ENCODE measurements around the gene HMCN2.

The HMCN2 gene

GRCh38 chr9:130295431-130295830 lies 29.9 kb downstream of the HMCN2 start:
- H3K36me3 ChIP-seq (ENCODE audit: control insufficient read depth in 1 of 2, insufficient read depth in 2 of 2, low read length in 2 of 2), result peaks cover 0 to 29% of the 10 kb centered on the region in 2 donors
- no peaks in the 10 kb centered on the region for H3K27me3 ChIP-seq (ENCODE audit: low read depth, low read length)
- no peaks in the 10 kb centered on the region for H3K9me3 ChIP-seq (ENCODE audit: control insufficient read depth in 1 of 2, low read length in 2 of 2)
- no peak overlapping the region for H3K4me3 ChIP-seq (ENCODE audit: low read depth in 1 of 2, low read length in 2 of 2)
- no peaks in the 10 kb centered on the region for H3K4me1 ChIP-seq (ENCODE audit: control insufficient read depth in 1 of 2, insufficient read depth in 2 of 2, low read length in 2 of 2)
- H3K27ac ChIP-seq (ENCODE audit: low read length), result no peak overlapping the region

- Histone ChIP-seq H3K4me3 (ENCODE audit: low read depth in 1 of 2, low read length in 2 of 2) (no peak overlapping the region), H3K4me1 (ENCODE audit: control insufficient read depth in 1 of 2, insufficient read depth in 2 of 2, low read length in 2 of 2) (peaks cover 2 to 7% of the 10 kb centered on the region in 2 donors), H3K9me3 (ENCODE audit: control insufficient read depth in 1 of 2, low read length in 2 of 2) (no peaks in the 10 kb centered on the region), H3K27me3 (ENCODE audit: low read depth, low read length) (no peaks in the 10 kb centered on the region), H3K36me3 (ENCODE audit: control insufficient read depth in 1 of 2, insufficient read depth in 2 of 2, low read length in 2 of 2) (peaks cover 0 to 30% of the 10 kb centered on the region in 2 donors), H3K27ac (ENCODE audit: low read length) (no peak overlapping the region)
These were observed 30.6 kb downstream of the HMCN2 start for GRCh38 chr9:130295945-130296782.

- H3K9me3 ChIP-seq (ENCODE audit: control insufficient read depth in 1 of 2, low read length in 2 of 2), result no peaks in the 10 kb centered on the region
- no peak overlapping the region for H3K4me3 ChIP-seq (ENCODE audit: low read depth in 1 of 2, low read length in 2 of 2)
- H3K36me3 ChIP-seq (ENCODE audit: control insufficient read depth in 1 of 2, insufficient read depth in 2 of 2, low read length in 2 of 2), result peaks cover 0 to 30% of the 10 kb centered on the region in 2 donors
- no peaks in the 10 kb centered on the region for H3K27me3 ChIP-seq (ENCODE audit: low read depth, low read length)
- peaks cover 4 to 12% of the 10 kb centered on the region in 2 donors for H3K4me1 ChIP-seq (ENCODE audit: control insufficient read depth in 1 of 2, insufficient read depth in 2 of 2, low read length in 2 of 2)
- no peak overlapping the region for H3K27ac ChIP-seq (ENCODE audit: low read length)
These were observed 31.2 kb downstream of the HMCN2 start for GRCh38 chr9:130296783-130297055.

GRCh38 chr9:130297371-130297770 lies 31.8 kb downstream of the HMCN2 start:
- Histone ChIP-seq H3K36me3 (ENCODE audit: control insufficient read depth in 1 of 2, insufficient read depth in 2 of 2, low read length in 2 of 2) (peaks cover 0 to 30% of the 10 kb centered on the region in 2 donors), H3K4me3 (ENCODE audit: low read depth in 1 of 2, low read length in 2 of 2) (no peak overlapping the region), H3K27ac (ENCODE audit: low read length) (no peak overlapping the region), H3K4me1 (ENCODE audit: control insufficient read depth in 1 of 2, insufficient read depth in 2 of 2, low read length in 2 of 2) (peaks cover 4 to 18% of the 10 kb centered on the region in 2 donors), H3K27me3 (ENCODE audit: low read depth, low read length) (no peaks in the 10 kb centered on the region), H3K9me3 (ENCODE audit: control insufficient read depth in 1 of 2, low read length in 2 of 2) (no peaks in the 10 kb centered on the region)

- Histone ChIP-seq H3K36me3 (ENCODE audit: control insufficient read depth in 1 of 2, insufficient read depth in 2 of 2, low read length in 2 of 2) (peaks cover 0 to 28% of the 10 kb centered on the region in 2 donors), H3K27me3 (ENCODE audit: low read depth, low read length) (no peaks in the 10 kb centered on the region), H3K4me3 (ENCODE audit: low read depth in 1 of 2, low read length in 2 of 2) (no peak overlapping the region), H3K27ac (ENCODE audit: low read length) (no peak overlapping the region), H3K9me3 (ENCODE audit: control insufficient read depth in 1 of 2, low read length in 2 of 2) (no peaks in the 10 kb centered on the region), H3K4me1 (ENCODE audit: control insufficient read depth in 1 of 2, insufficient read depth in 2 of 2, low read length in 2 of 2) (peaks cover 4 to 32% of the 10 kb centered on the region in 2 donors)
These were observed 33.2 kb downstream of the HMCN2 start for GRCh38 chr9:130298662-130299279.

GRCh38 chr9:130299785-130300615 lies 34.4 kb downstream of the HMCN2 start:
- peaks cover 4 to 44% of the 10 kb centered on the region in 2 donors for H3K4me1 ChIP-seq (ENCODE audit: control insufficient read depth in 1 of 2, insufficient read depth in 2 of 2, low read length in 2 of 2)
- no peak overlapping the region for H3K4me3 ChIP-seq (ENCODE audit: low read depth in 1 of 2, low read length in 2 of 2)
- peaks cover 0 to 22% of the 10 kb centered on the region in 2 donors for H3K36me3 ChIP-seq (ENCODE audit: control insufficient read depth in 1 of 2, insufficient read depth in 2 of 2, low read length in 2 of 2)
- H3K9me3 ChIP-seq (ENCODE audit: control insufficient read depth in 1 of 2, low read length in 2 of 2), result no peaks in the 10 kb centered on the region
- H3K27ac ChIP-seq (ENCODE audit: low read length), result peak overlapping the region; percentile 68
- no peaks in the 10 kb centered on the region for H3K27me3 ChIP-seq (ENCODE audit: low read depth, low read length)

- H3K27ac ChIP-seq (ENCODE audit: low read length), result peak overlapping the region; percentile 68
- peaks cover 10 to 52% of the 10 kb centered on the region in 2 donors for H3K4me1 ChIP-seq (ENCODE audit: control insufficient read depth in 1 of 2, insufficient read depth in 2 of 2, low read length in 2 of 2)
These were observed 35.2 kb downstream of the HMCN2 start for GRCh38 chr9:130300739-130301138.

DNA sequence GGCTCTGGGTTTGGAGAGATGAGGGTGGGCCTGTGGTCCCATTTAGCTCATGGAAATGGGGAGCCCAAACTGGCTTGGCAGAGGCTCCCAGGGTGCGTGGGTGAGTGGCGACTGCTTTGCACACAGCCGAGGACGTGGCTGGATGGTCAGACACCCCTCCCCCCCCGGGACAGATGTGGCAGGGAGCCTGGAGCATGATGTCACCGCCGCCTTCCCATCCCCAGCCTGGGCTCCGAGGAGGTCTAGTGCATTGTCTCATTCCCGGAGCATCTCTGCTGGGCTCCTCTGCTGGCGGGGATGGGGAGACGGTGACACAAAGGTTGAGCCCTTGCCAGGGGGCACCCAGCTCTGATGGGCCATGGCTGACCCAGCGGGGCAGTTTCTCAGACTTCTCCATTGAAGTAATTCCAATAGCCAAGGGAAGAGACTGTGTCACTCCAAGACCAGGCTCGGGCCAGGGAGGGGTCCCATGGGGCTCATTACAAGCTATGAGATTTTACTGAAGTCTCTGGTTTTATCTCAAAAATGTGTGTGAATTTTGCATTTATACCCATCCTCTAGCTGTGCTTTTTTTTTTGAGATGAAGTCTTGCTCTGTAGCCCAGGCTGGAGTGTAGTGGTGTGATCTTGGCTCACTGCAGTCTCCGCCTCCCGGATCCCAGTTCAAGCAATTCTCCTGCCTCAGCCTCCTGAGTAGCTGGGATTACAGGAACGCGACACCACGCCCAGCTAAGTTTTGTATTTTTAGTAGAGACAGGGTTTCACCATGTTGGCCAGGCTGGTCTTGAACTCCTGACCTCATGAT lies 36.1 kb downstream of the HMCN2 start:
- no peaks in the 10 kb centered on the region for H3K9me3 ChIP-seq (ENCODE audit: control insufficient read depth in 1 of 2, low read length in 2 of 2)
- peaks cover 10 to 55% of the 10 kb centered on the region in 2 donors for H3K4me1 ChIP-seq (ENCODE audit: control insufficient read depth in 1 of 2, insufficient read depth in 2 of 2, low read length in 2 of 2)
- peaks cover 0 to 20% of the 10 kb centered on the region in 2 donors for H3K36me3 ChIP-seq (ENCODE audit: control insufficient read depth in 1 of 2, insufficient read depth in 2 of 2, low read length in 2 of 2)
- H3K27me3 ChIP-seq (ENCODE audit: low read depth, low read length), result no peaks in the 10 kb centered on the region
- peak overlapping the region; percentile 68 for H3K27ac ChIP-seq (ENCODE audit: low read length)
- H3K4me3 ChIP-seq (ENCODE audit: low read depth in 1 of 2, low read length in 2 of 2), result no peak overlapping the region

More at GRCh38 chr9:130300739-130301138, 35.2 kb downstream of the HMCN2 start:
- Histone ChIP-seq H3K4me3 (ENCODE audit: low read depth in 1 of 2, low read length in 2 of 2) (no peak overlapping the region), H3K27me3 (ENCODE audit: low read depth, low read length) (no peaks in the 10 kb centered on the region), H3K36me3 (ENCODE audit: control insufficient read depth in 1 of 2, insufficient read depth in 2 of 2, low read length in 2 of 2) (peaks cover 0 to 22% of the 10 kb centered on the region in 2 donors), H3K9me3 (ENCODE audit: control insufficient read depth in 1 of 2, low read length in 2 of 2) (no peaks in the 10 kb centered on the region)

DNA sequence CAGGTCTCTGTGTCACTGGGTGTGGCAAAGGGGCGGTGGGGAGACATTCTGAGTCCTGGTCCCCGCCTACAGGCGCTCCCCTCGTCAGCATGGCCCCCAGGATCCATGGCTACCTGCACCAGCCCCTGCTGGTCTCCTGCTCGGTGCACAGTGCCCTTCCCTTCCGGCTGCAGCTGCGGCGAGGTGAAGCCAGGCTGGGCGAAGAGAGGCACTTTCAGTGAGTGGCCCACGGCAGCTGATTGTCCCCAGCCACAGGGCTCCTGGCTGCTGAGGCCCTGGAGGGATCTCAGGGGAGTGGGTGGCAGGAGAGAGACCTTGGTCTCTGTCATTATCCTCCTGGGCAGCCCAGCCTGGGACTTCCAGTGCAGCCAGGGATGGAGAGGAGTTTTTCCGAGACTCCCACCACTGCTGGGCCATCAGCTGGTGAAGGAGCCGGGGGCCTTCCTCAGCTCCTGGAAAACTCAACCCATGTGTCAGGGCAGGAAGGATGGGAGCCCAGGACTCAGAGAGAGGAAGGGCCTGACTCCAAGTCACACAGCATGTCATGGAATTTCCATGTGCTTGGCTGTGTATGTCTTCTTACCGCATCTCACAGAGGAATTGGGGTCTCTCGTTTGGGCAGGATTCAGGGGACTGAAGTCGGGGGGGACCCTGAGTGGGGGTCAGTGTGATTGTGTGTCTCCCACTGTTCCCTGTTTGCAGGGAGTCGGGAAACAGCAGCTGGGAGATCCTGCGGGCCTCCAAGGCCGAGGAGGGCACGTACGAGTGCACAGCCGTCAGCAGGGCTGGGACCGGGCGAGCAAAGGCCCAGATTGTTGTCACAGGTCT lies 37.4 kb downstream of the HMCN2 start:
- Histone ChIP-seq H3K27me3 (ENCODE audit: low read depth, low read length) (no peaks in the 10 kb centered on the region), H3K36me3 (ENCODE audit: control insufficient read depth in 1 of 2, insufficient read depth in 2 of 2, low read length in 2 of 2) (peaks cover 0 to 27% of the 10 kb centered on the region in 2 donors), H3K4me3 (ENCODE audit: low read depth in 1 of 2, low read length in 2 of 2) (no peak overlapping the region), H3K4me1 (ENCODE audit: control insufficient read depth in 1 of 2, insufficient read depth in 2 of 2, low read length in 2 of 2) (peaks cover 10 to 55% of the 10 kb centered on the region in 2 donors), H3K27ac (ENCODE audit: low read length) (no peak overlapping the region), H3K9me3 (ENCODE audit: control insufficient read depth in 1 of 2, low read length in 2 of 2) (no peaks in the 10 kb centered on the region)

GRCh38 chr9:130303613-130304055 lies 38.1 kb downstream of the HMCN2 start:
- Histone ChIP-seq H3K27ac (ENCODE audit: low read length) (no peak overlapping the region), H3K9me3 (ENCODE audit: control insufficient read depth in 1 of 2, low read length in 2 of 2) (no peaks in the 10 kb centered on the region), H3K4me3 (ENCODE audit: low read depth in 1 of 2, low read length in 2 of 2) (no peak overlapping the region)

More at GRCh38 chr9:130303613-130304055, 38.1 kb downstream of the HMCN2 start:
- Histone ChIP-seq H3K36me3 (ENCODE audit: control insufficient read depth in 1 of 2, insufficient read depth in 2 of 2, low read length in 2 of 2) (peaks cover 0 to 33% of the 10 kb centered on the region in 2 donors), H3K27me3 (ENCODE audit: low read depth, low read length) (no peaks in the 10 kb centered on the region), H3K4me1 (ENCODE audit: control insufficient read depth in 1 of 2, insufficient read depth in 2 of 2, low read length in 2 of 2) (peaks cover 10 to 55% of the 10 kb centered on the region in 2 donors)

All from muscle layer of duodenum (tissue), 2 donors.